HCT116 (cell line): Measurements from ENCODE around the gene AP5M1. TPM values are rescaled to one million over a fixed set of nuclear protein-coding genes. Genes with fewer than 3 reads are reported as not detected.

Source experiments
- ATAC-seq: fragments of 200-7000 bp; cut with Tn5 transposase; 2 replicates; pipeline ENCODE4 v1.9.1; 2020; ENCODE audit warnings: mild to moderate bottlenecking, moderate library complexity
- BruUV-seq: library from RNA; stranded (reverse); fragments of 400-500 nt; replicated peaks from 2 replicates; lab custom pipeline; 2021; lab: Mats Ljungman, UMichigan
- CTCF ChIA-PET: fragments of 300-600 bp; sonication (Branson Sonifier 250); formaldehyde crosslinking; loops from one replicate; lab custom pipeline; 2021; ENCODE audit warnings: antibody characterized with exemption; lab: Charles Lee
- POLR2A ChIA-PET: fragments of 300-600, 350-600 bp; sonication (Branson Sonifier 250); formaldehyde crosslinking; loops from one replicate; lab custom pipeline; 2021; ENCODE audit warnings: antibody characterized with exemption; lab: Charles Lee
- RAD21 ChIA-PET, 2 experiments: fragments of 300-600 bp; sonication (Branson Sonifier 250); formaldehyde crosslinking; loops; one replicate each; lab custom pipeline; 2023; ENCODE audit warnings: low total read pairs in 2 of 2; ENCODE audit not compliant: uncharacterized antibody in 2 of 2, unreplicated experiment in 2 of 2, low non-redundant PET in 1 of 2; lab: Charles Lee
- DNase-seq: peaks from one replicate; pipeline ENCODE4 v3.0.0-alpha.2; 2010; ENCODE audit warnings: low read depth, low spot score
- H2AFZ ChIP-seq: fragments of 200-600 bp; shearing (Covaris generic), sonication (generic); 2 replicates; pipeline ENCODE4 v1.6.1; 2017; ENCODE audit warnings: low read depth, mixed run types, mixed read lengths, antibody characterized with exemption, low read length; ENCODE audit not compliant: poor library complexity, severe bottlenecking
- H3K27ac ChIP-seq: 2 replicates; pipeline ENCODE4 v1.5.1; 2012; ENCODE audit warnings: low read depth, low read length
- H3K27me3 ChIP-seq: fragments of 200-600 bp; sonication (generic); 2 replicates; pipeline ENCODE4 v1.6.1; 2016; ENCODE audit warnings: mixed run types, low read length, mixed read lengths; ENCODE audit not compliant: insufficient read depth
- H3K36me3 ChIP-seq, 2 experiments: fragments of 200-500 bp in 1 of 2; fragments of 200-600 bp in 1 of 2; sonication (Bioruptor generic) in 1 of 2; sonication (generic) in 1 of 2; 2 replicates each; pipeline versions ENCODE4 v1.5.1 to v1.6.1; 2014 to 2016; ENCODE audit warnings: low read length in 2 of 2, inconsistent platforms in 1 of 2, mixed read lengths in 1 of 2, mixed run types in 1 of 2; ENCODE audit not compliant: insufficient read depth in 2 of 2, control insufficient read depth in 1 of 2
- H3K4me1 ChIP-seq, 2 experiments: fragments of 200-600 bp in 1 of 2; sonication (generic) in 1 of 2; 2 replicates each; pipeline versions ENCODE4 v1.5.1 to v1.6.1; 2012 to 2017; ENCODE audit warnings: low read length in 2 of 2, inconsistent platforms in 1 of 2, mild to moderate bottlenecking in 1 of 2, mixed read lengths in 1 of 2, mixed run types in 1 of 2, moderate library complexity in 1 of 2; ENCODE audit not compliant: insufficient read depth in 2 of 2, control insufficient read depth in 1 of 2
- H3K4me2 ChIP-seq: fragments of 200-600 bp; sonication (generic); 2 replicates; pipeline ENCODE4 v1.6.1; 2017; ENCODE audit warnings: mixed run types, low read length, mixed read lengths
- H3K4me3 ChIP-seq, 2 experiments: fragments of 200-600 bp in 1 of 2; sonication (generic) in 1 of 2; replicated peaks in 1 of 2; 2 replicates each; pipeline ENCODE4 v1.5.1; 2011 to 2016; ENCODE audit warnings: low read length in 2 of 2, control low read depth in 1 of 2, low read depth in 1 of 2, mild to moderate bottlenecking in 1 of 2, mixed read lengths in 1 of 2, mixed run types in 1 of 2
- H3K79me2 ChIP-seq: fragments of 200-600 bp; sonication (generic); 2 replicates; pipeline ENCODE4 v1.6.1; 2017; ENCODE audit warnings: mild to moderate bottlenecking, mixed run types, low read length, moderate library complexity, mixed read lengths; ENCODE audit not compliant: insufficient read depth
- H3K9ac ChIP-seq: fragments of 200-600 bp; sonication (generic); 2 replicates; pipeline ENCODE4 v1.6.1; 2016; ENCODE audit warnings: low read length, mixed read lengths
- H3K9me2 ChIP-seq: fragments of 200-600 bp; sonication (generic), shearing (Covaris generic); 2 replicates; pipeline ENCODE4 v1.6.1; 2017; ENCODE audit warnings: mixed run types, mild to moderate bottlenecking, moderate library complexity; ENCODE audit not compliant: insufficient read depth
- H3K9me3 ChIP-seq, 2 experiments: fragments of 200-500 bp in 1 of 2; fragments of 200-600 bp in 1 of 2; sonication (Bioruptor generic) in 1 of 2; sonication (generic) in 1 of 2; 2 replicates each; pipeline ENCODE4 v1.6.1; 2014 to 2017; ENCODE audit warnings: low read length in 2 of 2, mixed read lengths in 2 of 2, inconsistent platforms in 1 of 2, low read depth in 1 of 2, mild to moderate bottlenecking in 1 of 2, mixed run types in 1 of 2, moderate library complexity in 1 of 2; ENCODE audit not compliant: control insufficient read depth in 1 of 2, insufficient read depth in 1 of 2
- H4K20me1 ChIP-seq: fragments of 200-600 bp; sonication (generic), shearing (Covaris generic); 2 replicates; pipeline ENCODE4 v1.6.1; 2017; ENCODE audit warnings: mixed run types, mild to moderate bottlenecking, moderate library complexity; ENCODE audit not compliant: insufficient read depth
- ATF3 ChIP-seq: IDR thresholded peaks from 2 replicates; pipeline ENCODE4 v1.6.1; 2012
- CEBPB ChIP-seq: IDR thresholded peaks from 2 replicates; pipeline ENCODE4 v1.6.1; 2012; ENCODE audit warnings: low read depth
- EGR1 ChIP-seq: IDR thresholded peaks from 2 replicates; pipeline ENCODE4 v1.6.1; 2012; ENCODE audit warnings: low read depth
- ELF1 ChIP-seq: IDR thresholded peaks from 2 replicates; pipeline ENCODE4 v1.6.1; 2012; ENCODE audit warnings: low read depth, borderline replicate concordance
- FOSL1 ChIP-seq: IDR thresholded peaks from 2 replicates; pipeline ENCODE4 v1.6.1; 2012; ENCODE audit warnings: low read depth
- MAX ChIP-seq: IDR thresholded peaks from 2 replicates; pipeline ENCODE4 v1.6.1; 2012
- POLR2A ChIP-seq: IDR thresholded peaks from 2 replicates; pipeline ENCODE4 v1.7.0; 2011; ENCODE audit warnings: borderline replicate concordance; ENCODE audit not compliant: insufficient read depth, insufficient read length; ENCODE audit errors: extremely low read depth
- RAD21 ChIP-seq: IDR thresholded peaks from 2 replicates; pipeline ENCODE4 v1.6.1; 2012; ENCODE audit warnings: low read depth, mild to moderate bottlenecking
- SRF ChIP-seq: IDR thresholded peaks from 2 replicates; pipeline ENCODE4 v1.6.1; 2012; ENCODE audit warnings: low read depth
- TCF7L2 ChIP-seq: IDR thresholded peaks from 2 replicates; pipeline ENCODE4 v1.7.0; 2011; ENCODE audit warnings: borderline replicate concordance, inconsistent platforms; ENCODE audit not compliant: insufficient read depth, insufficient read length; ENCODE audit errors: extremely low read depth
- ZFX ChIP-seq: fragments of 450-650 bp; IDR thresholded peaks from 2 replicates; pipeline ENCODE4 v1.6.1; 2017
- ZNF274 ChIP-seq: fragments of 200-500 bp; sonication (Bioruptor generic); IDR thresholded peaks from 2 replicates; pipeline ENCODE4 v1.6.1; 2014; ENCODE audit warnings: mild to moderate bottlenecking, low read depth, low read length, inconsistent platforms
- intact Hi-C: fragments of 100-400 bp; cut with micrococcal nuclease; formaldehyde crosslinking; loops from 2 replicates; pipeline ENCODE4 v1.10.0; 2022
- total RNA-seq: library from RNA; stranded (reverse); gene quantifications from one replicate; pipeline ENCODE4 v1.2.1, GENCODE V29; 2021; ENCODE audit not compliant: unreplicated experiment
- TF ChIP-seq, protein P1 (sequence below): IDR thresholded peaks from 2 replicates; pipeline ENCODE4 v1.6.1; 2011; ENCODE audit warnings: mild to moderate bottlenecking, low read length, moderate library complexity; ENCODE audit not compliant: insufficient replicate concordance; ENCODE audit errors: extremely low read depth
- TF ChIP-seq, protein P2 (sequence below): IDR thresholded peaks from 2 replicates; pipeline ENCODE4 v1.6.1; 2012; ENCODE audit warnings: low read depth

Gene AP5M1
- total RNA-seq, 1 experiment from 2014 or later = 25.3 TPM

- intact Hi-C loops = no loop called here
- no peak for DNase-seq
- Histone ChIP-seq H3K4me2 (no peak overlapping the region), H3K9me3 (no peaks in the 10 kb centered on the region), H2AFZ (no peak overlapping the region), H4K20me1 (no peaks in the 10 kb centered on the region), H3K27ac (no peak overlapping the region), H3K79me2 (peaks cover 88% of the 10 kb centered on the region), H3K4me1 (peaks cover 12 to 13% of the 10 kb centered on the region in 2 experiments), H3K9me2 (no peaks in the 10 kb centered on the region), H3K9ac (no peak overlapping the region), H3K27me3 (no peaks in the 10 kb centered on the region), H3K36me3 (no peaks in the 10 kb centered on the region), H3K4me3 (no peak overlapping the region)
- TF ChIP-seq TCF7L2 (no peak), ZFX (no peak), ELF1 (no peak), POLR2A (no peak), SRF (no peak), MAX (no peak)
- TF ChIP-seq, protein P1, sequence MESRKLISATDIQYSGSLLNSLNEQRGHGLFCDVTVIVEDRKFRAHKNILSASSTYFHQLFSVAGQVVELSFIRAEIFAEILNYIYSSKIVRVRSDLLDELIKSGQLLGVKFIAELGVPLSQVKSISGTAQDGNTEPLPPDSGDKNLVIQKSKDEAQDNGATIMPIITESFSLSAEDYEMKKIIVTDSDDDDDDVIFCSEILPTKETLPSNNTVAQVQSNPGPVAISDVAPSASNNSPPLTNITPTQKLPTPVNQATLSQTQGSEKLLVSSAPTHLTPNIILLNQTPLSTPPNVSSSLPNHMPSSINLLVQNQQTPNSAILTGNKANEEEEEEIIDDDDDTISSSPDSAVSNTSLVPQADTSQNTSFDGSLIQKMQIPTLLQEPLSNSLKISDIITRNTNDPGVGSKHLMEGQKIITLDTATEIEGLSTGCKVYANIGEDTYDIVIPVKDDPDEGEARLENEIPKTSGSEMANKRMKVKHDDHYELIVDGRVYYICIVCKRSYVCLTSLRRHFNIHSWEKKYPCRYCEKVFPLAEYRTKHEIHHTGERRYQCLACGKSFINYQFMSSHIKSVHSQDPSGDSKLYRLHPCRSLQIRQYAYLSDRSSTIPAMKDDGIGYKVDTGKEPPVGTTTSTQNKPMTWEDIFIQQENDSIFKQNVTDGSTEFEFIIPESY = no peak
- ATAC-seq = no peak
- RAD21 ChIA-PET = no interaction called here
- POLR2A ChIA-PET = no interaction called here
- BruUV-seq = no TSS peak
- CTCF ChIA-PET = no interaction called here
Observed at GRCh38 chr14:57266065-57266464, 2.7 kb upstream of the AP5M1 start.

DNA sequence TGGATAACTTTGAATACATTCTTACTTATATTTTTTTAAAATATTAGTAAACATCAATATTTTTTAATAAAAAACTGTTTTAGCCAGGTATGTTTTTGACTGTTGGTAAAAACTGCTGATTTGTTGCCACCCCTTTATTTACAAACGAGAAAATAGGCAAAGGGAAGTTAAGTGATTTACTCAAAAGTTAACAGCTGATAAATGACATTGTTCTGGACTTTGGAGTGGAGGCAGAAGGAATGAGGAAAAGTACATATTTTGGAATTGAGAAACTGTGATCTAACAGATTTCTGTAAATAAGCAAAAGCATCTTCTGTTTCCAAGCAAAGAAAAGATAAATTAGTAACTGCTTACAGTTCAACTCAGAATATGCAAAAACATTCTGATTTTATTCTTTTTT, 4.5 kb downstream of the AP5M1 start:
- Histone ChIP-seq H3K4me1 (peaks cover 7 to 8% of the 10 kb centered on the region in 2 experiments; a peak in 3 of 4 replicates), H3K9me3 (no peaks in the 10 kb centered on the region), H3K27ac (no peak overlapping the region), H3K79me2 (peaks cover 65% of the 10 kb centered on the region), H3K9ac (no peak overlapping the region), H3K27me3 (no peaks in the 10 kb centered on the region), H4K20me1 (no peaks in the 10 kb centered on the region), H3K4me3 (no peak overlapping the region), H2AFZ (no peak overlapping the region), H3K9me2 (no peaks in the 10 kb centered on the region), H3K4me2 (no peak overlapping the region), H3K36me3 (peaks cover 5 to 14% of the 10 kb centered on the region in 2 experiments; a peak in 3 of 4 replicates)
- POLR2A ChIA-PET = no interaction called here
- CTCF ChIA-PET = no interaction called here
- ATAC-seq = no peak
- intact Hi-C loops = no loop called here
- DNase-seq = no peak
- RAD21 ChIA-PET = no interaction called here
- BruUV-seq = no TSS peak
- TF ChIP-seq TCF7L2 (no peak), FOSL1 (no peak), MAX (no peak), CEBPB (no peak), EGR1 (no peak), ELF1 (no peak), POLR2A (no peak), RAD21 (no peak), ZNF274 (no peak), SRF (no peak), ATF3 (no peak)
- TF ChIP-seq, protein P2, sequence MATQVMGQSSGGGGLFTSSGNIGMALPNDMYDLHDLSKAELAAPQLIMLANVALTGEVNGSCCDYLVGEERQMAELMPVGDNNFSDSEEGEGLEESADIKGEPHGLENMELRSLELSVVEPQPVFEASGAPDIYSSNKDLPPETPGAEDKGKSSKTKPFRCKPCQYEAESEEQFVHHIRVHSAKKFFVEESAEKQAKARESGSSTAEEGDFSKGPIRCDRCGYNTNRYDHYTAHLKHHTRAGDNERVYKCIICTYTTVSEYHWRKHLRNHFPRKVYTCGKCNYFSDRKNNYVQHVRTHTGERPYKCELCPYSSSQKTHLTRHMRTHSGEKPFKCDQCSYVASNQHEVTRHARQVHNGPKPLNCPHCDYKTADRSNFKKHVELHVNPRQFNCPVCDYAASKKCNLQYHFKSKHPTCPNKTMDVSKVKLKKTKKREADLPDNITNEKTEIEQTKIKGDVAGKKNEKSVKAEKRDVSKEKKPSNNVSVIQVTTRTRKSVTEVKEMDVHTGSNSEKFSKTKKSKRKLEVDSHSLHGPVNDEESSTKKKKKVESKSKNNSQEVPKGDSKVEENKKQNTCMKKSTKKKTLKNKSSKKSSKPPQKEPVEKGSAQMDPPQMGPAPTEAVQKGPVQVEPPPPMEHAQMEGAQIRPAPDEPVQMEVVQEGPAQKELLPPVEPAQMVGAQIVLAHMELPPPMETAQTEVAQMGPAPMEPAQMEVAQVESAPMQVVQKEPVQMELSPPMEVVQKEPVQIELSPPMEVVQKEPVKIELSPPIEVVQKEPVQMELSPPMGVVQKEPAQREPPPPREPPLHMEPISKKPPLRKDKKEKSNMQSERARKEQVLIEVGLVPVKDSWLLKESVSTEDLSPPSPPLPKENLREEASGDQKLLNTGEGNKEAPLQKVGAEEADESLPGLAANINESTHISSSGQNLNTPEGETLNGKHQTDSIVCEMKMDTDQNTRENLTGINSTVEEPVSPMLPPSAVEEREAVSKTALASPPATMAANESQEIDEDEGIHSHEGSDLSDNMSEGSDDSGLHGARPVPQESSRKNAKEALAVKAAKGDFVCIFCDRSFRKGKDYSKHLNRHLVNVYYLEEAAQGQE = no peak
